Brain microvascular endothelial cell (primary cell): ENCODE measurements around the gene UBL4A.
A peak's percentile ranks its signal among the peaks of the same experiment; 100 is the strongest.

Experiments
- DNase-seq: peaks from one replicate; pipeline ENCODE4 v3.0.0-alpha.2; 2020
- H3K27ac ChIP-seq: fragments of 250-450 bp; sonication (Bioruptor Pico); 2 replicates; pipeline ENCODE4 v1.5.1; 2020; ENCODE audit warnings: mild to moderate bottlenecking, moderate library complexity
- H3K27me3 ChIP-seq: fragments of 250-450 bp; sonication (Bioruptor Pico); replicated peaks from 2 replicates; pipeline ENCODE4 v1.5.1; 2020; ENCODE audit warnings: mild to moderate bottlenecking
- H3K36me3 ChIP-seq: fragments of 250-450 bp; sonication (Bioruptor Pico); replicated peaks from 2 replicates; pipeline ENCODE4 v1.5.1; 2020; ENCODE audit warnings: mild to moderate bottlenecking
- H3K4me3 ChIP-seq: 2 replicates; pipeline ENCODE4 v1.5.1; 2011; ENCODE audit warnings: low read depth, mild to moderate bottlenecking, control low read depth, low read length, moderate library complexity
- CTCF ChIP-seq: IDR thresholded peaks from 2 replicates; pipeline ENCODE4 v1.5.1; 2011; ENCODE audit warnings: low read depth, mild to moderate bottlenecking, moderate library complexity, low read length, control low read depth, inconsistent platforms; ENCODE audit errors: missing control alignments
- in situ Hi-C: cut with HindIII; loops from 2 replicates; pipeline ENCODE4 v1.10.0; 2017; ENCODE audit warnings: low sequenced_read_pairs, low pct_ligation_motif_present

The UBL4A gene

GRCh38 chrX:154483325-154483724, 3.1 kb downstream of the UBL4A start:
- H3K27me3 ChIP-seq: no peaks in the 10 kb centered on the region
- DNase-seq: no peak
- no peak overlapping the region for H3K27ac ChIP-seq
- in situ Hi-C loops: no loop called here
- no peak for TF ChIP-seq CTCF
- no peaks in the 10 kb centered on the region for H3K36me3 ChIP-seq
- H3K4me3 ChIP-seq: no peak overlapping the region

GRCh38 chrX:154482786-154483185, 3.6 kb downstream of the UBL4A start:
- in situ Hi-C loops: no loop called here
- H3K27ac ChIP-seq: no peak overlapping the region
- TF ChIP-seq CTCF: no peak
- DNase-seq: no peak
- no peak overlapping the region for H3K4me3 ChIP-seq
- no peaks in the 10 kb centered on the region for H3K27me3 ChIP-seq
- no peaks in the 10 kb centered on the region for H3K36me3 ChIP-seq

GRCh38 chrX:154481911-154482601, 4.4 kb downstream of the UBL4A start:
- in situ Hi-C loops: no loop called here
- H3K27me3 ChIP-seq: no peaks in the 10 kb centered on the region
- no peaks in the 10 kb centered on the region for H3K36me3 ChIP-seq
- no peak overlapping the region for H3K27ac ChIP-seq
- TF ChIP-seq CTCF: no peak
- H3K4me3 ChIP-seq: no peak overlapping the region
- DNase-seq: no peak

GRCh38 chrX:154481195-154481594, 5.2 kb downstream of the UBL4A start:
- no peak overlapping the region for H3K27ac ChIP-seq
- no peaks in the 10 kb centered on the region for H3K36me3 ChIP-seq
- no peak for TF ChIP-seq CTCF
- no peak for DNase-seq
- no peak overlapping the region for H3K4me3 ChIP-seq
- in situ Hi-C loops: no loop called here
- H3K27me3 ChIP-seq: no peaks in the 10 kb centered on the region

GRCh38 chrX:154478728-154479622, 7.4 kb downstream of the UBL4A start, which contains the start of gene LAGE3:
Gene LAGE3, minus strand, starts transcription at chrX:154479281. Its CDS starts 366 bp downstream, at chrX:154478915.
- TF ChIP-seq CTCF: no peak
- H3K4me3 ChIP-seq: peak within 1 kb of the TSS; percentile 51
- peak; percentile 79 for DNase-seq
- H3K27ac ChIP-seq: peak within 1 kb of the TSS; percentile 34
- H3K27me3 ChIP-seq: no peaks in the 10 kb centered on the region
- no peaks in the 10 kb centered on the region for H3K36me3 ChIP-seq
- in situ Hi-C loops: no loop called here
